Body of pancreas (tissue), 4 donors: ENCODE measurements around the gene KCTD21.

Experiments
- CTCF ChIP-seq, 7 experiments: fragments of 450-650 bp in 4 of 7; fragments of 200-600 bp in 3 of 7; sonication (generic) in 3 of 7; IDR thresholded peaks; one replicate each; pipeline ENCODE4 v1.5.1; 2016 to 2019; ENCODE audit warnings: antibody characterized with exemption in 7 of 7
- POLR2A ChIP-seq, 3 donors: fragments of 450-650 bp; IDR thresholded peaks; one replicate each; pipeline ENCODE4 v1.6.1; 2016; ENCODE audit warnings: antibody characterized with exemption in 3 of 3, mild to moderate bottlenecking in 2 of 3

GRCh38 chr11:78189174-78189724 lies 823 bp upstream of the KCTD21 start:
- no peak for TF ChIP-seq CTCF (IDR thresholded peaks at IDR 0.05)
- TF ChIP-seq POLR2A (IDR thresholded peaks at IDR 0.05), result no peak
